ENCODE data around the gene MMP14. TPM values are rescaled to one million over a fixed set of nuclear protein-coding genes. Genes with fewer than 3 reads are reported as not detected.
"Not testable (repeated sequence)": the region's sequence is repeated elsewhere in the genome, so short reads cannot be mapped to it uniquely, and the experiment has no call there.

The MMP14 gene
- total RNA-seq, 1 donor from 2014 or later: 138 TPM

GRCh38 chr14:22812744-22813143 lies 23.6 kb upstream of the MMP14 start:
- intact Hi-C loops (cut with DNase I): no loop called here
- ATAC-seq: no peak
- DNase-seq (ENCODE audit: low spot score): no peak

GRCh38 chr14:22813145-22813544 lies 23.2 kb upstream of the MMP14 start:
- intact Hi-C loops (cut with DNase I): no loop called here
- no peak for ATAC-seq

GRCh38 chr14:22814373-22814772 lies 22.0 kb upstream of the MMP14 start:
- no peak for DNase-seq (ENCODE audit: low spot score)
- intact Hi-C loops (cut with DNase I): no loop called here

More at GRCh38 chr14:22813145-22813544, 23.2 kb upstream of the MMP14 start:
- no peak for DNase-seq (ENCODE audit: low spot score)

GRCh38 chr14:22814941-22815713 lies 21.3 kb upstream of the MMP14 start, which contains the start of gene SLC7A7:
Gene SLC7A7 (minus strand): TSS chr14:22815435. CDS start chr14:22813398, 2,037 bp downstream.
- no peak for DNase-seq (ENCODE audit: low spot score)
- intact Hi-C loops (cut with DNase I): no loop called here
- no peak for ATAC-seq

More at GRCh38 chr14:22814373-22814772, 22.0 kb upstream of the MMP14 start:
- no peak for ATAC-seq

GRCh38 chr14:22819151-22819988 lies 17.0 kb upstream of the MMP14 start:
- DNase-seq (ENCODE audit: low spot score) (peak; percentile 78), ATAC-seq (peak; percentile 65)
- intact Hi-C loops (cut with DNase I): no loop called here

DNA sequence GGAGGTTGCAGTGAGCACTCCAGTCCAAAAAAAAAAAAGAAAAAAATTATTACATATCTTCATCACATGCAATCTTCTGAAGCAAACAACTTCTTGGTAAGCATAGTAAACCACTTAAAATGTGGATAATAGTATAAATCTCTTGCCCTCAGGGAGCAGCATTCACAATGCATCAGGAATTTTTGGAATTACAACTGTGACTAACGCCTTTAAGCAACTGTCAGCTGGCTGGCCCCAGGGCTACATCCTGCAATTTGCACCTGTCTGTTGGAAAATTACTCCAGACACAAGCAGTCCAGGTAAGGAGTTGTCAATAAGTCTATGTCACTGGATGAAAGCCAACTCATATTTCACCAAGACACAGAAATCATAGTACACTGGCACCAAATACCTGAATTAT lies 15.7 kb upstream of the MMP14 start:
- DNase-seq (ENCODE audit: low spot score): no peak
- ATAC-seq: no peak
- intact Hi-C loops (cut with DNase I): loop anchor here (5.0 kb wide), 1 partner anchor 37 kb away; no protein-coding TSS in a partner anchor

GRCh38 chr14:22821193-22822015 lies 15.0 kb upstream of the MMP14 start:
- intact Hi-C loops (cut with DNase I): loop anchor here (5.0 kb wide), 1 partner anchor 36 kb away; no protein-coding TSS in a partner anchor
- DNase-seq (ENCODE audit: low spot score) (no peak), ATAC-seq (no peak)

DNA sequence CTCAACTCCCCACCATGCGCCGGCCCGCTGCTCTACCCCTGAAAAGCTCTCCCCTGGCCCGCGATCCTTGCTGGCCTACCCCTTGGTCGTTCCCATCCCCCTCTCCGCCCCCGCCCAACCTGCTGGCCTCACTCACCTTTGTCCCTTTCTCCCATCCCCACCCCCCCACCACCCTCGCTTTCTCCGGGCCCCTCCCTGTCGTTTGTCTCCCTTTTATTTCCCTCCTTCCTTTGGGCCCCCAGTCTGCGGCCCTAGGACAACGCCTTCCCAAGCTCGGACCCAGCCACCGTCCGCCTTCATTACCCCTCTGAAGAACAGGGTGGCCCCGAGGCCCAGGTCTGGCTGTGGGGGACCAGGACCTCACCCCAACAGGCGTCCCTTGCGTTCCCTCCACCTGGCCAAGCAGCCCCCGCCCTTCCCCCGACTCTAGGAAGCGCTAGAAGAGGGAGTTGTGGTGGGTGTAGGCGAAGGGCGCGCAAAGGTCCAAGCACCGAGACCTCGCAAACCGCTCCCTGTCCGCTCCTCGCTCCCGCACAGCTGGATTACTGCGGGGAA lies 14.3 kb upstream of the MMP14 start:
- DNase-seq (ENCODE audit: low spot score): no peak
- intact Hi-C loops (cut with DNase I): loop anchor here (5.0 kb wide), 1 partner anchor 35 kb away; no protein-coding TSS in a partner anchor
- ATAC-seq: peak; percentile 5

- DNase-seq (ENCODE audit: low spot score): peak; percentile 91
- peak; percentile 91 for ATAC-seq
- intact Hi-C loops (cut with DNase I): loop anchor here (5.0 kb wide), 1 partner anchor 35 kb away; no protein-coding TSS in a partner anchor
Measured at GRCh38 chr14:22822571-22823098, 13.8 kb upstream of the MMP14 start.

DNA sequence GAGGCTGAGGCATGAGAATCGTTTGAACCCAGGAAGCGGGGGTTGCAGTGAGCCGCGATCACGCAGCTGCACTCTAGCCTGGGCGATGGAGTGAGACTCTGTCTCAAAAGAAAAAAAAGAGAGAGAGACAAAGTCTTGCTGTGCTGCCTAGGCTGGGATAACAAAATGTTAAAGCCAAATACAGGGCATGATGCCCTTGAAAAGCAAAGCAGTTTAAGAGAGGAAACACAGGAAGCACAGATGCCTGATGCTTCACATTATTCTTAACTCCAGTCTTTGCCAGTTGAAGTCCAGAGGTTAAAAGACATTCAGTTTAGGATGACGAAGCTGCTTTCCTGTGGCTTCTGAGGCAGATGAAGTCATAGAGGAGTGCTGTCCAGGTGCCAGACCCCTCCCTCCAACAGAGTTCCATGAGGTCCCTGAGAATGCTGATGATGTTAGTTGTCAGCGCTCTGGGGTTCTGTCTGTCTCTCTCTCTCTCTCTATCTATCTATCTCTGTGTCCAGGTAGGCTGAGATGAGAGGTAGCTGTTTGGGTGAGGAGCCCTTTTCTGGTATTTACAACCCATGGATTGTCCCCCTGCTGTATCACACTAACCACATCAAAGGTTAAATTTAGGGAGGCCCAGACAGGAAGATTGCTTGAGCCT lies 11.6 kb upstream of the MMP14 start:
- intact Hi-C loops (cut with DNase I): loop anchor here (5.0 kb wide), 1 partner anchor 32 kb away; no protein-coding TSS in a partner anchor
- no peak for DNase-seq (ENCODE audit: low spot score)
- no peak for ATAC-seq

GRCh38 chr14:22829076-22829660 lies 7.2 kb upstream of the MMP14 start:
- DNase-seq (ENCODE audit: low spot score); intact Hi-C loops (cut with DNase I): not testable (repeated sequence)
- ATAC-seq: peak; percentile 12

DNA sequence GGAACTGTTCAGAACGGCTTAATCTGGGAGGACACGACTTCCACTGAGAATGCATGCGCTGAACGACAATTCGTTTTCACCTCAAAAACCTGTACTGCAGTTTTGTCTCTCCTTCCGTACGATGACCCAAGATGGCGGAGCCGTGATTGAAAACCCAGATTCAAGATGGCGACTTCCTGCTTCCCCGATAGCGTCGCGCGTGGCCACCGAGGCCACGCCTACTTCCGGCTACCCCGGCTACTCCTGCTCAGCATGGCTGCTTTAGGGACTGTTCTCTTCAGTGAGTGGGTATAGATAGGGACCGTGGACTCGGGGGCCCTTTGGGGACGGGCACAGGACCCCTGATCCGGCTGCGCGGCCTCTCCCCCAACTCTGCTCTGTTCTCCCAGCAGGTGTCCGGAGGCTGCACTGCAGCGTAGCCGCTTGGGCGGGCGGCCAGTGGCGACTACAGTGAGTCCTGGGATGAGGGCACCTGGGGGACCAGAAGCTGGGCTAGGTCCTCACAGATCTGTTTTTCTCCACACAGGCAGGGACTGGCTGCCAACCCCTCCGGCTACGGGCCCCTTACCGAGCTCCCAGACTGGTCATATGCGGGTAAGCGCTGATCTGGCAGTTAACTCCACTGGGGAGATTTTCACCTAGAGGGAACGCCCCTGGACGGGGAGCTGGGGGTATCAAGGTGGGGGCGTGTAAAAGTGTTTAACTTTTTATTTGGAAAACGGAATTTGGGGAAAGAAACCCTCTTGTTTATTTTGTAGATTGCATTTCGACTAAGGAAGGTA lies 6.5 kb upstream of the MMP14 start, which contains the start of gene MRPL52:
MRPL52 (plus strand) TSS at position 227 of the 782 bp plus-strand sequence; CDS start at position 253, 26 bp downstream.
- ATAC-seq: peak; percentile 97
- DNase-seq (ENCODE audit: low spot score): peak; percentile 95
- intact Hi-C loops (cut with DNase I): no loop called here

- ATAC-seq: no peak
- intact Hi-C loops (cut with DNase I): no loop called here
- DNase-seq (ENCODE audit: low spot score): no peak
Measured at GRCh38 chr14:22830443-22831010, 5.9 kb upstream of the MMP14 start.

DNA sequence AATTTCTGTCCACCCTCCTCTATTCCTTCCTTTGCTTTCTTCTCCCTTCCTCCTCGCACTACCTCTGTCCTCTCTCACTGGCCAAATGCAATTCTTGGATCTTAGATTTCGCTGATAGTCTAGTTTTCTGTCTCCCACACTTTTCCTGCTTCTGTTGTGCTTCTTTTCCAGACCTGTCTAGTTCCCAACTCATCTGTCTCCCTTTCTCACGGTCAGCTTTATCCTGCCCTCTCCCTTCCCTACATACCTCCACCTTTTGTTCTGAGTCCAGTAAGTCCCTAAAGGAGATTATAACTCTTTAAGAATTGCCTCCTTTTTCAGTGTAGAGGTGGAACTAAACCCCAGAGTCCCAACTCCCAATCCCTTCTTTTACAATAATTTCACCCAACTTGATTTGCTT lies 880 bp upstream of the MMP14 start:
- ATAC-seq (no peak), DNase-seq (ENCODE audit: low spot score) (no peak)
- intact Hi-C loops (cut with DNase I): loop anchor here (1.0 kb wide), 1 partner anchor 18 kb away; no protein-coding TSS in a partner anchor

DNA sequence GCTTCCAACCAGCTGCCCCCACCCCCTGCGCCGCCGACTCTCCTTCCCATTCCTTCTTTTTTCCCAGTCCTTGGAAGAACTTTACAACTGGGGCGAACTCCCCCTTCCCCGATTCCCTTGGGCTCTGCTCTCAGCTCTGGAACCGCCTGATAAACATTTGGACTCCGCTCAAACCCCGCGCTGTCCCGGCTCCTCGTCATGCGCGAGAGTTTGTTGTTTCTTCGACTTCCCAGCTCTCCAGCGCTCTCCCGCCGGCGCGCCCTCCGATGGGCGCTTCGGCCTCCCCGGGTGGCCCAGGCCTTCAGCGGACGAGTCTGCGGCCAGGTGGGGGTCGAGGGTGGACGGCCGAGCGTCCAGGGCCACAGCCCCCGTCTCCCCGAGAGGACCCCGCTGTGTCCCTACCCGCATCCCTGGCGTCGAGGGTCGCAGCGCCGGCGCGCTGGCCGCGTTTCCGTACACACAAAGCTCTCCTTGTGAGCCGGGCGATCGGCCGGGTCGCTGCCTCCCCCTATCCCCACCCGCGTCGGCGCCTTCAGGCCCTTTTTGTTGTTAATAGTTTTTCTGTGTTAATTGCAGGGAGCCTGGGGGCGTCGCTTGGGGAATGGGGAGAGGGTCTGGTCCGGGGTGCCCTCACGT lies 847 bp downstream of the MMP14 start:
- intact Hi-C loops (cut with DNase I): no loop called here
- peak; percentile 80 for DNase-seq (ENCODE audit: low spot score)
- ATAC-seq: peak; percentile 23
